OCI-LY7 (cell line): ENCODE results near the gene ST14.

Experiments
- CTCF ChIP-seq: fragments of 200-600 bp; sonication (generic); conservative IDR thresholded peaks from 2 replicates; pipeline ENCODE4 v1.5.1; 2014; ENCODE audit warnings: mild to moderate bottlenecking, antibody characterized with exemption, low read length, moderate library complexity, mixed read lengths
- EZH2phosphoT487 ChIP-seq: fragments of 200-600 bp; sonication (generic); IDR thresholded peaks from 2 replicates; pipeline ENCODE4 v1.6.1; 2018; ENCODE audit warnings: low read depth, borderline replicate concordance, mild to moderate bottlenecking, mixed run types, antibody characterized with exemption, low read length, moderate library complexity, mixed read lengths

GRCh38 chr11:130241713-130242112 lies 82.1 kb downstream of the ST14 start:
- TF ChIP-seq CTCF: peak; percentile 47; the same call in 1 of the 2 replicates
- no peak for TF ChIP-seq EZH2phosphoT487
